Liver (tissue), 3 donors: ENCODE data around the gene RSPH6A.

ENCODE experiments used
- JUND ChIP-seq, 2 donors: IDR thresholded peaks; 2 replicates each; pipeline ENCODE4 v1.6.1; 2016; ENCODE audit warnings: antibody characterized with exemption in 2 of 2
- RAD21 ChIP-seq, 2 donors: IDR thresholded peaks; 2 replicates each; pipeline ENCODE4 v1.6.1; 2016; ENCODE audit warnings: antibody characterized with exemption in 2 of 2, mild to moderate bottlenecking in 2 of 2
- TAF1 ChIP-seq: conservative IDR thresholded peaks from 2 replicates; pipeline ENCODE4 v1.6.1; 2016; ENCODE audit warnings: antibody characterized with exemption, mild to moderate bottlenecking
- TF ChIP-seq, protein P1 (sequence below): fragments of 150-350 bp; IDR thresholded peaks from 2 replicates; pipeline ENCODE4 v1.5.1; 2017; ENCODE audit warnings: improper control_type of control experiment, low read depth, low read length; ENCODE audit not compliant: missing input control
- TF ChIP-seq, protein P2 (sequence below): IDR thresholded peaks from 2 replicates; pipeline ENCODE4 v1.6.1; 2016; ENCODE audit warnings: antibody characterized with exemption
- TF ChIP-seq, protein P3 (sequence below): IDR thresholded peaks from 2 replicates; pipeline ENCODE4 v1.6.1; 2016; ENCODE audit warnings: antibody characterized with exemption
- donor health status: healthy.
- donor health status: healthy.

DNA sequence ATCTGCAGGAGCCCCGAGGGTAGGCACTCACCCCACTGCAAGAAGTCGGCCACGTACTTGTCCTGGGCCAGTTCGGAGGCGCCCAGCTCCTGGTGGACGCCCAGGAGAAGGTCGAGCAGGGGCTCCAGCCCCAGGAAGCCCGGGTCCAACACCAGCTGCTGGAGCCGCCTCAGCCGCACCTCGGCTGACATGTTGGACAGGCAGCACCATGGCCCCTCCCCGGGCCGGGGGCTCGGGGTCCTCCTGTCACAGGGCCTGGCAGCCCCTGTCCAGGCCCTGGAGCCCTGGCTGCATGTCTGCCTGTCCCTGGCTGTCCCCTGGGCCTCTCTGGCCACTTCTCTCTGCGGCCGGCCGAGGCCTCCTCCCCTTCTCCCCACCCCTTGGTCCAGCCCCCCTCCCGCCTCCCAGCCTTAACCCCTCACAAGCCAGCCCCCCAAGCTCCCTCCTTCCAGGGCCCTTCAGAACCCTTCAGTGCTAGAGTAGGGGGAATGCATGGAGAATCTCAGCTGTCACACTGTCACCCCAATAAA is 32.9 kb downstream of the RSPH6A start, which contains the start of gene DMPK:
- TF ChIP-seq, protein P1, sequence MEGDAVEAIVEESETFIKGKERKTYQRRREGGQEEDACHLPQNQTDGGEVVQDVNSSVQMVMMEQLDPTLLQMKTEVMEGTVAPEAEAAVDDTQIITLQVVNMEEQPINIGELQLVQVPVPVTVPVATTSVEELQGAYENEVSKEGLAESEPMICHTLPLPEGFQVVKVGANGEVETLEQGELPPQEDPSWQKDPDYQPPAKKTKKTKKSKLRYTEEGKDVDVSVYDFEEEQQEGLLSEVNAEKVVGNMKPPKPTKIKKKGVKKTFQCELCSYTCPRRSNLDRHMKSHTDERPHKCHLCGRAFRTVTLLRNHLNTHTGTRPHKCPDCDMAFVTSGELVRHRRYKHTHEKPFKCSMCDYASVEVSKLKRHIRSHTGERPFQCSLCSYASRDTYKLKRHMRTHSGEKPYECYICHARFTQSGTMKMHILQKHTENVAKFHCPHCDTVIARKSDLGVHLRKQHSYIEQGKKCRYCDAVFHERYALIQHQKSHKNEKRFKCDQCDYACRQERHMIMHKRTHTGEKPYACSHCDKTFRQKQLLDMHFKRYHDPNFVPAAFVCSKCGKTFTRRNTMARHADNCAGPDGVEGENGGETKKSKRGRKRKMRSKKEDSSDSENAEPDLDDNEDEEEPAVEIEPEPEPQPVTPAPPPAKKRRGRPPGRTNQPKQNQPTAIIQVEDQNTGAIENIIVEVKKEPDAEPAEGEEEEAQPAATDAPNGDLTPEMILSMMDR: no peak
- TF ChIP-seq, protein P2, sequence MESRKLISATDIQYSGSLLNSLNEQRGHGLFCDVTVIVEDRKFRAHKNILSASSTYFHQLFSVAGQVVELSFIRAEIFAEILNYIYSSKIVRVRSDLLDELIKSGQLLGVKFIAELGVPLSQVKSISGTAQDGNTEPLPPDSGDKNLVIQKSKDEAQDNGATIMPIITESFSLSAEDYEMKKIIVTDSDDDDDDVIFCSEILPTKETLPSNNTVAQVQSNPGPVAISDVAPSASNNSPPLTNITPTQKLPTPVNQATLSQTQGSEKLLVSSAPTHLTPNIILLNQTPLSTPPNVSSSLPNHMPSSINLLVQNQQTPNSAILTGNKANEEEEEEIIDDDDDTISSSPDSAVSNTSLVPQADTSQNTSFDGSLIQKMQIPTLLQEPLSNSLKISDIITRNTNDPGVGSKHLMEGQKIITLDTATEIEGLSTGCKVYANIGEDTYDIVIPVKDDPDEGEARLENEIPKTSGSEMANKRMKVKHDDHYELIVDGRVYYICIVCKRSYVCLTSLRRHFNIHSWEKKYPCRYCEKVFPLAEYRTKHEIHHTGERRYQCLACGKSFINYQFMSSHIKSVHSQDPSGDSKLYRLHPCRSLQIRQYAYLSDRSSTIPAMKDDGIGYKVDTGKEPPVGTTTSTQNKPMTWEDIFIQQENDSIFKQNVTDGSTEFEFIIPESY: no peak
- no peak for TF ChIP-seq RAD21 (IDR thresholded peaks at IDR 0.05)
- TF ChIP-seq, protein P3, sequence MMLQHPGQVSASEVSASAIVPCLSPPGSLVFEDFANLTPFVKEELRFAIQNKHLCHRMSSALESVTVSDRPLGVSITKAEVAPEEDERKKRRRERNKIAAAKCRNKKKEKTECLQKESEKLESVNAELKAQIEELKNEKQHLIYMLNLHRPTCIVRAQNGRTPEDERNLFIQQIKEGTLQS: no peak
- TF ChIP-seq JUND (IDR thresholded peaks at IDR 0.05): no peak
- no peak for TF ChIP-seq TAF1
